H9 (cell line): ENCODE results near the gene SH3RF3. TPM values are rescaled to one million over a fixed set of nuclear protein-coding genes. Genes with fewer than 3 reads are reported as not detected.

Experiments used
- DNase-seq: peaks from one replicate; pipeline ENCODE4 v3.0.0-alpha.2; 2017
- H2AFZ ChIP-seq: one replicate; pipeline ENCODE4 v1.6.1; 2013; ENCODE audit warnings: mild to moderate bottlenecking, low read length, control low read depth, moderate library complexity
- H2AK5ac ChIP-seq: 2 replicates; pipeline ENCODE4 v1.6.1; 2013; ENCODE audit warnings: low read length, control low read depth, mixed read lengths; ENCODE audit not compliant: insufficient read length
- H2BK120ac ChIP-seq: one replicate; pipeline ENCODE4 v1.6.1; 2013; ENCODE audit warnings: low read depth, mild to moderate bottlenecking, low read length, control low read depth, inconsistent platforms; ENCODE audit not compliant: poor library complexity, severe bottlenecking
- H2BK12ac ChIP-seq: 2 replicates; pipeline ENCODE4 v1.6.1; 2013; ENCODE audit warnings: low read length, control low read depth, mixed read lengths, low read depth; ENCODE audit not compliant: insufficient read length
- H2BK15ac ChIP-seq: 2 replicates; pipeline ENCODE4 v1.6.1; 2013; ENCODE audit warnings: low read depth, low read length, control low read depth
- H2BK20ac ChIP-seq: one replicate; pipeline ENCODE4 v1.6.1; 2013; ENCODE audit warnings: low read depth, mild to moderate bottlenecking, low read length, control low read depth, inconsistent platforms; ENCODE audit not compliant: poor library complexity, severe bottlenecking
- H2BK5ac ChIP-seq: 2 replicates; pipeline ENCODE4 v1.6.1; 2013; ENCODE audit warnings: low read length, control low read depth, mixed read lengths; ENCODE audit not compliant: insufficient read length
- H3K14ac ChIP-seq: 2 replicates; pipeline ENCODE4 v1.6.1; 2013; ENCODE audit warnings: low read length, control low read depth; ENCODE audit not compliant: insufficient read depth
- H3K18ac ChIP-seq: 2 replicates; pipeline ENCODE4 v1.6.1; 2013; ENCODE audit warnings: low read depth, mild to moderate bottlenecking, mixed read lengths, low read length, control low read depth; ENCODE audit not compliant: insufficient read length
- H3K23ac ChIP-seq: 2 replicates; pipeline ENCODE4 v1.6.1; 2013; ENCODE audit warnings: low read length, control low read depth, mixed read lengths, low read depth; ENCODE audit not compliant: insufficient read length
- H3K23me2 ChIP-seq: 2 replicates; pipeline ENCODE4 v1.6.1; 2013; ENCODE audit warnings: low read depth, mild to moderate bottlenecking, mixed read lengths, low read length, control low read depth; ENCODE audit not compliant: insufficient read length, poor library complexity, severe bottlenecking
- H3K27ac ChIP-seq: 2 replicates; pipeline ENCODE4 v1.5.1; 2013; ENCODE audit warnings: low read length, control low read depth, mixed read lengths, low read depth; ENCODE audit not compliant: insufficient read length
- H3K27me3 ChIP-seq: 2 replicates; pipeline ENCODE4 v1.6.1; 2013; ENCODE audit warnings: low read length, control low read depth, inconsistent platforms; ENCODE audit not compliant: insufficient read depth
- H3K4ac ChIP-seq: 2 replicates; pipeline ENCODE4 v1.6.1; 2013; ENCODE audit warnings: low read depth, mild to moderate bottlenecking, control low read depth, inconsistent platforms, low read length, moderate library complexity
- H3K4me1 ChIP-seq: 2 replicates; pipeline ENCODE4 v1.6.1; 2013; ENCODE audit warnings: low read length, control low read depth, inconsistent platforms; ENCODE audit not compliant: insufficient read depth
- H3K4me2 ChIP-seq: 2 replicates; pipeline ENCODE4 v1.6.1; 2013; ENCODE audit warnings: low read length, control low read depth, mixed read lengths; ENCODE audit not compliant: insufficient read length, insufficient read depth
- H3K56ac ChIP-seq: 2 replicates; pipeline ENCODE4 v1.6.1; 2013; ENCODE audit warnings: low read depth, mild to moderate bottlenecking, mixed read lengths, low read length, control low read depth; ENCODE audit not compliant: insufficient read length
- H3K79me1 ChIP-seq: 2 replicates; pipeline ENCODE4 v1.6.1; 2013; ENCODE audit warnings: low read depth, mild to moderate bottlenecking, moderate library complexity, low read length, control low read depth, inconsistent platforms; ENCODE audit not compliant: insufficient read depth, poor library complexity, severe bottlenecking
- H3K79me2 ChIP-seq: 2 replicates; pipeline ENCODE4 v1.6.1; 2013; ENCODE audit warnings: low read length, control low read depth, inconsistent platforms; ENCODE audit not compliant: insufficient read depth
- H3K9ac ChIP-seq: 2 replicates; pipeline ENCODE4 v1.6.1; 2013; ENCODE audit warnings: low read length, control low read depth, mixed read lengths; ENCODE audit not compliant: insufficient read length; ENCODE audit errors: extremely low read depth
- H3K9me3 ChIP-seq: one replicate; pipeline ENCODE4 v1.6.1; 2013; ENCODE audit warnings: low read depth, low read length, inconsistent platforms; ENCODE audit not compliant: control insufficient read depth
- H3T11ph ChIP-seq: one replicate; pipeline ENCODE4 v1.6.1; 2013; ENCODE audit warnings: mild to moderate bottlenecking, low read length, control low read depth, inconsistent platforms
- H4K20me1 ChIP-seq: one replicate; pipeline ENCODE4 v1.6.1; 2013; ENCODE audit not compliant: control insufficient read depth, insufficient read length, insufficient read depth
- H4K5ac ChIP-seq: 2 replicates; pipeline ENCODE4 v1.6.1; 2013; ENCODE audit warnings: low read depth, mild to moderate bottlenecking, mixed read lengths, low read length, control low read depth; ENCODE audit not compliant: insufficient read length
- H4K8ac ChIP-seq: replicated peaks from 2 replicates; pipeline ENCODE4 v1.6.1; 2013; ENCODE audit warnings: low read length, control low read depth, mixed read lengths, low read depth; ENCODE audit not compliant: insufficient read length
- H4K91ac ChIP-seq: 2 replicates; pipeline ENCODE4 v1.6.1; 2013; ENCODE audit warnings: low read depth, mild to moderate bottlenecking, moderate library complexity, mixed read lengths, low read length, control low read depth; ENCODE audit not compliant: insufficient read length
- H3K27ac Mint-ChIP-seq, 3 experiments: 2 replicates in 2 of 3; 3 replicates in 1 of 3; pipeline ENCODE4 v1.8.0; 2020 to 2021; ENCODE audit warnings: mixed read lengths in 3 of 3, mild to moderate bottlenecking in 1 of 3, moderate library complexity in 1 of 3
- H3K27me3 Mint-ChIP-seq: 2 replicates; pipeline ENCODE4 v1.8.0; 2021; ENCODE audit warnings: low read depth, mild to moderate bottlenecking, moderate library complexity, mixed read lengths
- H3K36me3 Mint-ChIP-seq, 3 experiments: 2 replicates in 2 of 3; 3 replicates in 1 of 3; pipeline ENCODE4 v1.8.0; 2020 to 2021; ENCODE audit warnings: low read depth in 3 of 3, mixed read lengths in 3 of 3; ENCODE audit not compliant: insufficient read depth in 1 of 3
- H3K4me1 Mint-ChIP-seq, 2 experiments: 2 replicates each; pipeline ENCODE4 v1.8.0; 2020; ENCODE audit warnings: mixed read lengths in 2 of 2
- H3K4me3 Mint-ChIP-seq, 2 experiments: 2 replicates in 1 of 2; 3 replicates in 1 of 2; pipeline ENCODE4 v1.8.0; 2020 to 2021; ENCODE audit warnings: mild to moderate bottlenecking in 2 of 2, mixed read lengths in 2 of 2, moderate library complexity in 1 of 2
- H3K9me3 Mint-ChIP-seq, 2 experiments: 2 replicates in 1 of 2; 3 replicates in 1 of 2; pipeline ENCODE4 v1.8.0; 2020; ENCODE audit warnings: mild to moderate bottlenecking in 2 of 2, mixed read lengths in 2 of 2, moderate library complexity in 1 of 2
- WGBS: extraction: QIAGEN DNeasy Blood & Tissue Kit; methylation state at CpG from one replicate; pipeline ENCODE4 v1.1.7; 2013; ENCODE audit warnings: missing lambda C conversion rate, low lambda C conversion rate, mixed read lengths; ENCODE audit not compliant: insufficient read length; ENCODE audit errors: extremely low coverage; 5-methylcytosine and 5-hydroxymethylcytosine counted together
- total RNA-seq: library from RNA; stranded (reverse); gene quantifications from 2 replicates; pipeline ENCODE4 v1.2.1, GENCODE V29; 2021
- TF ChIP-seq, protein P1 (sequence below): fragments of 200-600 bp; sonication (generic); conservative IDR thresholded peaks from 3 replicates; pipeline ENCODE4 v1.8.0; 2021; ENCODE audit warnings: antibody characterized with exemption, mild to moderate bottlenecking

SH3RF3 gene
- total RNA-seq, 1 experiment from 2014 or later, result 0.46 TPM

- H3K79me2 ChIP-seq, result no peaks in the 10 kb centered on the region
- no peak overlapping the region for H4K91ac ChIP-seq
- no peak overlapping the region for H4K5ac ChIP-seq
- no peaks in the 10 kb centered on the region for H4K20me1 ChIP-seq
- no peak overlapping the region for H3K9ac ChIP-seq
- no peak overlapping the region for H3K27ac ChIP-seq
- Mint-ChIP-seq H3K27ac (no peak overlapping the region; a peak in 1 of 7 replicates), H3K4me3 (no peak overlapping the region), H3K27me3 (peaks cover 8% of the 10 kb centered on the region), H3K36me3 (no peaks in the 10 kb centered on the region), H3K9me3 (no peaks in the 10 kb centered on the region), H3K4me1 (no peaks in the 10 kb centered on the region)
- H2AK5ac ChIP-seq, result no peak overlapping the region
- no peak overlapping the region for H3K23ac ChIP-seq
- H3K14ac ChIP-seq, result no peak overlapping the region
- no CpG with 5 or more reads among the region's 8 CpGs for WGBS
- DNase-seq, result no peak
- no peaks in the 10 kb centered on the region for H3K4me1 ChIP-seq
- no peaks in the 10 kb centered on the region; the same call in 1 of the 2 replicates for H3K27me3 ChIP-seq
- no peak overlapping the region for H2AFZ ChIP-seq
- H3T11ph ChIP-seq, result no peak overlapping the region
- no peak overlapping the region for H2BK120ac ChIP-seq
- no peak overlapping the region for H2BK20ac ChIP-seq
- H3K79me1 ChIP-seq, result no peaks in the 10 kb centered on the region
- H2BK12ac ChIP-seq, result no peak overlapping the region
- TF ChIP-seq, protein P1, sequence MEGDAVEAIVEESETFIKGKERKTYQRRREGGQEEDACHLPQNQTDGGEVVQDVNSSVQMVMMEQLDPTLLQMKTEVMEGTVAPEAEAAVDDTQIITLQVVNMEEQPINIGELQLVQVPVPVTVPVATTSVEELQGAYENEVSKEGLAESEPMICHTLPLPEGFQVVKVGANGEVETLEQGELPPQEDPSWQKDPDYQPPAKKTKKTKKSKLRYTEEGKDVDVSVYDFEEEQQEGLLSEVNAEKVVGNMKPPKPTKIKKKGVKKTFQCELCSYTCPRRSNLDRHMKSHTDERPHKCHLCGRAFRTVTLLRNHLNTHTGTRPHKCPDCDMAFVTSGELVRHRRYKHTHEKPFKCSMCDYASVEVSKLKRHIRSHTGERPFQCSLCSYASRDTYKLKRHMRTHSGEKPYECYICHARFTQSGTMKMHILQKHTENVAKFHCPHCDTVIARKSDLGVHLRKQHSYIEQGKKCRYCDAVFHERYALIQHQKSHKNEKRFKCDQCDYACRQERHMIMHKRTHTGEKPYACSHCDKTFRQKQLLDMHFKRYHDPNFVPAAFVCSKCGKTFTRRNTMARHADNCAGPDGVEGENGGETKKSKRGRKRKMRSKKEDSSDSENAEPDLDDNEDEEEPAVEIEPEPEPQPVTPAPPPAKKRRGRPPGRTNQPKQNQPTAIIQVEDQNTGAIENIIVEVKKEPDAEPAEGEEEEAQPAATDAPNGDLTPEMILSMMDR, result no peak
- no peak overlapping the region for H3K4ac ChIP-seq
- H3K9me3 ChIP-seq, result no peaks in the 10 kb centered on the region
- H4K8ac ChIP-seq, result no peak overlapping the region
- H3K18ac ChIP-seq, result no peak overlapping the region
- H2BK5ac ChIP-seq, result no peak overlapping the region
- H3K23me2 ChIP-seq, result no peaks in the 10 kb centered on the region
- H2BK15ac ChIP-seq, result no peak overlapping the region
- no peak overlapping the region for H3K56ac ChIP-seq
- no peak overlapping the region for H3K4me2 ChIP-seq
Measured at GRCh38 chr2:109141727-109142283, 12.8 kb downstream of the SH3RF3 start.
